Measurements from ENCODE around the gene CDK5RAP2.
"Not testable (repeated sequence)": the region's sequence is repeated elsewhere in the genome, so short reads cannot be mapped to it uniquely, and the experiment has no call there.

The CDK5RAP2 gene

DNA sequence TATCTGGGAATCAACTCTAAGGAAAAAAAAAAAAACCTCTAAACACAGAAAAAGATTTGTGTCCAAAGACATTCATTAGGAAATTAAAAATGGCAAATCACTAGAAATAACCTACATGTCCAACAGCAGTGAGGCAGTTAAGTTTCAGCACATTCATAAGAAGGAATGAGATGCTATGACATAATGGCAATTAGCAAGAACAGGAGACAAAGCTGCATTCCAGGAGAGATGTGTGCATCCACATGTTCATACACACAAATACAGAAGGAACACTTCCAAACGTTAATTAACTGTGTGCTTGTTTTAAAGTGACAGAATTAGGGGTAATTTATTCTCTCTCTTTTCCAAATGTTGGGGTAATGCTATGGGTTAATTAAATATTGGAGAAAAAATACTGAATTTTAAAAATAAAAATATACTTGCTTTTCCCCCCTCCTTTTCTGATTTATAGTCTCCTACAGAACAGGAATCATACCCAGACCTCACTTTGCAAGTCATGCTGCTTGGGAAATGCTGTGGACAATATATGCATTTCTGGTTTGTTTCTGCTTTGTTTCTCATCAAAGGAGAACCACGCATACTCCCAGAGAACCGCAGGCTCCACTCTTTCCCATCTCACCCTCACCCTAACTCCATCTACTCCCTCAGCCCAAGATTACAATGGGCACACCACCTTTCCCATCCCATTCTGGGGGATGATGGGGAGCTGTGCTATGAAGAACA is 114.1 kb downstream of the CDK5RAP2 start:
- no peak for DNase-seq (ENCODE audit: low spot score)

DNA sequence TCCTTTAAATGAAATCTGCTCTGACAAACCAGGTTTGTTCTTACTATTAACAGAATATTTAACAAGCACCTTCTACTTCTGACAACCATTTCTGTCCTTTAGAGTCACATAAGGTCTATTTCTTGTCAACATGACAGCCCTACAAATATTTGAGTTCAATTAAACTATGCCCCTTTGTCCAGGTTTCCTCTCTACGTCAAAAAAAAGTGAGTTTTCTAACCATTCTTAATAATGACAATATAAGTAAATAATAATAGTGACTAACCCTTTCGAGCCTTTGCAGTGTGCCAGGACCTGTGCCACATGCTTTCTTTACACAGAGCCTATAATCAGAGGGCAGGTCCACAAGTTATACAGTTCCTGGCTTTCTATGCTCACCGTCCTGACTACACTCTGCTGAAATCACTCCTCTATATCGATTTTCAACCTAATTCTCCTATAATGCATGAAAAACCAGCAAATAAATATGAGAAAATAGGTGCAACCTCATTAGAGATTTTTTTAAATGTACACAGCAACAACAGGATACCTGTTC is 115.0 kb downstream of the CDK5RAP2 start:
- no peak for DNase-seq (ENCODE audit: low spot score)

DNA sequence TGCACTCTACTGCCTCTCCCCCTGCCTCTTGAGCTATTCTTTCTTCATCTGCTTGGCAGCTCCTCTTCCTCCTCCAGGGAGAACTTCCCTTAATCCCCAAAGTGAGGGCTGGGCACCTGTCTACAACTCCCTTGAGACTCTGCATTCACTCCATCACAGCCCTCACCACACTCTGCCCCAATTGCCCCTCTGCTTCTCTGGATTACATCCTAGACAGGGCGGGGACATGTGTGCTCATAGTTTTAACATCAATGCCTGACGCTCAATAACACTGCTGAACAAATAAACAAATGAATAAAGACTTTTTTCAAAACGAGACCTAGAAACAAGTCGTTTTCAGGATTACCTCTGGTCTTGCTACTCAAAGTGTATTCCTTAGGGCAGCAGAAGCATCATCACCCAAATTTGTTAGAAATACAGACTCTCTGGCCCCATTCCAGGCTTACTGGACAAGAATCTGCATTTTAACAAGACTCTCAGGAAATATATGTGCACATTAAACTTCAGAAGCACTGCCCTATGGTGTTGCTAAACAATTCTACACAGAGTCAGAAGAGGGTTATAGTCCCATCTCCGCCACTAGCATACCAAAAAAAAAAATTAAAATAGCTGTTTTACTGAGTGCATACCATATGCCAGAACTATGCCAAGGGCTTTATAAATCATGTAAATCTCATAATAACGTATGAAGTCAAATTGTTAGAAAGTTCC is 115.6 kb downstream of the CDK5RAP2 start:
- no peak for DNase-seq (ENCODE audit: low spot score)

DNA sequence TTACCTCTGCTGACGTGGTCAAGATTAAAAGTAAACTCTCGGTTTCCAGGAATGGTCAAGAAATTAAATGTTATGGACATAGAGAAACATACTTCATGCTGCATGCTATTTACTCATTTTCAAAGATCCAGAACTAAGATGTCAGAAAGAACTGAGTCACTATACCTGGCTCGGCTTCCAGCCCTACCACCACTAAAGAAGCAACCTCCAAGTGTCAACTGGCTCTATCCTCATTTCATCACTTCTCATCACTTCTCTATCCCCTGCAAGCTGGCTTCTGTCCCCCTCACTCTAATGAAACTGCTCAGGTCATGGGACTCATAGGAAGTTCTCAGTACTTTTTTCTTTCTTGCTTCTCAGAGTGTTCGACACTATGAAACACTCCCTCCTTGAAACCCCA is 116.2 kb downstream of the CDK5RAP2 start:
- no peak for DNase-seq (ENCODE audit: low spot score)

DNA sequence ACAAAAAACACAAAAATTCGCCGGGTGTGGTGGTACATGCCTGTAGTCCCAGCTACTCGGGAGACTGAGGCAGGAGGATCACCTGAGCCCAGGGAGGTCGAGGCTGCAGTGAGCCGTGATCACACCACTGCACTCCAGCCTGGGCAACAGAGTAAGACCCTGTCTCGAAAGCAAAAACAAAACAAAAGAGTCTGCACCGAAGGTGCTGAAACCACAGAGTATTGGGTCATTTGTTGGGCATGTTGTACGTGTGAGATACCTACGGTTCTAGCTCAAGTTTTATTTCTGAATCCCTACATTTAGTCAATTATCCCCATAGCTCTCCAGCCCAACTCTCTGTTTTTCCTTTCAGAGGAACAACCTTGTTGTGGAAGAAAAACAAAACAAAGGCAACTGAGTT is 118.3 kb downstream of the CDK5RAP2 start:
- not testable (repeated sequence) for DNase-seq (ENCODE audit: low spot score)

- DNase-seq (ENCODE audit: low spot score), result no peak
Measured at GRCh38 chr9:120456218-120456617, 123.7 kb downstream of the CDK5RAP2 start.

- no peak for DNase-seq (ENCODE audit: low spot score)
Measured at GRCh38 chr9:120454467-120454866, 125.5 kb downstream of the CDK5RAP2 start.

- DNase-seq (ENCODE audit: low spot score), result no peak
Measured at GRCh38 chr9:120453792-120454191, 126.2 kb downstream of the CDK5RAP2 start.

DNA sequence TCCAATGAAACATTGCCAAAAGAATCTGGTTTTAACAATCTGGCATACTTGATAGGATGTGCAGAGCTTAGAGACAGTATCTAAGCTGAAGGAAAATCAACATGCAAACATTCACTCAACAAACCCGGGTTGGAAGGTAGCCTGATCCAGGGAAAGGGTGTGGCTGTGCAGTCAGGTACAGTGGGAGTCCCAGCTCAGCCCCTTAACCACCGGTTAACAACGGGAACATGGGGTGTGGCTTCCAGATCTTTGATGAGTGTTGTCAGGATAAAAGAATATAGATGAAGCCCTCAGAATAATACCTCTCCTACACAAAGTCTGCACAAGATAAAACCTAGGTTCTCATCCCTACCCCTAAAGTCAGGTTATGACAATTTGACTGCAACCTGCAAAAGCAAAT is 127.3 kb downstream of the CDK5RAP2 start:
- DNase-seq (ENCODE audit: low spot score), result no peak

DNA sequence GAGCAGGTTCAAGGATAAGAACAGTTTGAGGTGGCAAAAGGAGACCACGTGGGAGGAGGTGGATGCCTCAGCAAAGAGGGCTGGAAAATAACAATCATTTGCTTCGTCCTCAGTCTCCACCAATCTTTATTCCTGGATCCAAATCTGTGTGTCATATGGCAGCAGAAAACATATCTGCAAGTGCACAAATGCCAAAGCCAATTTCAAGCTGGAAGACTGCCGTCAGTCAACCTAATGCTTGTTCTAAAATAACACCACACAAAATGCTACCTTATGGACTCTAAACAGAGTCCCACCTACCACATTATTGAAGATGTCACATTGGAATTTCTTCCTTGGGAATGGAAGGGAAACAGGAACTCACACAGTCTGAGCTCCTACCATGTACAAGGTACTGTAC is 129.1 kb downstream of the CDK5RAP2 start:
- no peak for DNase-seq (ENCODE audit: low spot score)

DNA sequence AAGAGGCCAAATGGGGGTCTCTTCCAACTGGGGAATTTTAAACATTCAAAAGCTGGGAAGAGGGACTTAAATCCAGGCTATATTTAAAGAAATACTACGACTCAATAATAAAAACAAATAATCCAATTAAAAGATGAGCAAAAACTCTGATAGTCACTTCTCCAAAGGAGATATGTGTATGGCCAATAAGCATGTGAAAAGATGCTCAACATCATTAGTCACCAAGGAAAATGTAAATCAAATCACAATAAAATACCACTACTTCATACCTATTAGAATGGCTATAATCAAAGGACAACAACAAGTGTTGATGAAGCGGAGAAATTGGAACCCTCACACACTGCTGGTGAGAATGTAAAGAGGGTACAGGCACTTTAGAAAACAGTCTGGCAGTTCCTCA is 130.4 kb downstream of the CDK5RAP2 start:
- DNase-seq (ENCODE audit: low spot score), result no peak

DNA sequence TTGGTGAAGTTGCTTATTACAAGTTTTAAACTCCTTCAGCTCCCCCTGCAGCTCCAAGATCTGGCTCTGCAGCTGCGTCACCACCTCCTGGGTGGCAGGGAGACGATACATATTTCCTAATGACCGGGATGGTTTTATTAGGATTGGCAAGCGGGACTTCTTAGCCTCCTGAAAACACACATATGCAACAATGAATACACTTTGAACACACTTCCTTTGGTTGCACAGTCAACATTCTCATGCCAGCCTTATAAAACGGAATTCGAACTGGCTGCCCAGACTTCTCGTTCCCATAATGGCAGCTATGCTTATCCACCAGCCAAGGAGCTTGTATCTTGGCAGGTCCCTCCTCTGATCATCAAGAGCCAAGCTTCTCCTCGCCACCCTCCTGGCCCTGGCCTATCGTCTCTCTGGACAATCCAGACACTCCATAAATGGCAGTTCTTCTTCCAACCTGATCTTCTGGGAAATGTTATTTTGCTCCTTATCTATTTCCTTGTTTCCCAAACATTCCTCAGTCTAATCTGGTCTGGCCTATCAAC is 131.9 kb downstream of the CDK5RAP2 start:
- DNase-seq (ENCODE audit: low spot score), result no peak

GRCh38 chr9:120446671-120447070 is 133.3 kb downstream of the CDK5RAP2 start:
- no peak for DNase-seq (ENCODE audit: low spot score)

DNA sequence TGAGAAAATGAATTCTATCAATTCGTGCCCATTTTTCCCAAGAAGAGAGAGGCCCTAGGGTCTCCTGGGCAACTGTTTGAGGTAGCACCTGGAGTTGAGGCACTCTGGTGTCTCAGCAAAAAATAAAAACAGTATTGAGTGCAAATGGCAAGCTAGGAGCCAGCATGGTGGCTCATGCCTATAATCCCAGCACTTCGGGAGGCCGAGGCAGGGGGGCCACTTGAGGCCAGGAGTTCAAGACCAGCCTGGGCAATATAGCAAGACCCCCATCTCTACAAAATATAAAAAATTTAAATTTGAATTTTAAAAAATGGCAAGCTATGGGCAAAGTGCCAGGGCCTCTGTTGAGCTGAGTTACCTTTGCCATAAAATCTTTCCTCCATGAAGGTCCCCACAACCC is 136.0 kb downstream of the CDK5RAP2 start:
- DNase-seq (ENCODE audit: low spot score), result no peak

- peak; percentile 51 for DNase-seq (ENCODE audit: low spot score)
Measured at GRCh38 chr9:120443489-120443888, 136.5 kb downstream of the CDK5RAP2 start.

DNA sequence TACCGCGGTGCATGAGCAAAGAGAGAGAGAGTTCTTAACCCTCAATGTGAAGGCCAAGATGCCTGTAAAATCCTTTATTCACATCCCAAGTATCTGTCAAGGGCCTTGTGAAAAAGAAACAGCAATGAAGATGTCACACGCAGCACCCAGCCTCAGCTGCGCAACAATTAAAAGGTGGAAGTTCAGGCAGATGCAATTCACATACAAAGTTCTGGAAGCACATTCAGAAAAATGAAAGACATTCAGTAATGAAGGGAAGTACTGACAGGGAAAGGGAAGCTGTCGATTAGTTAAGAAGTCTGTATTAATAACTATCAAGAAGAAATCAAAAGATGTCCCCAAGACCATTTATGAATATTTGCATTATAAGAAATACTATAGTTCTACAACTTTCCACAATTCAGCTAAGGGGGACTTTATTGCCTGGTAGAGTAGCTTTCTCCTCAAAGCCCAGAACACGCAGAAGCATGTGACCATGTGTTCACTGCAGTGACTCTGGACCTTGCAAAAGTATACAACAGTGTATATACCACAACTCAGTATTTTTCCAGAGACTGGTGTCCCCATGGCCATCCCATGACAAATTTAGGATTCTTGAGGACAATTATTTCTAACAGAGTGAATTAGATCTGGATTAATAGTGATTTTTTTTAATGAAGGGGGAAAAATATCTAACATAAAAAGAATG is 137.5 kb downstream of the CDK5RAP2 start:
- DNase-seq (ENCODE audit: low spot score), result no peak

GRCh38 chr9:120441426-120442307 is 138.3 kb downstream of the CDK5RAP2 start:
- DNase-seq (ENCODE audit: low spot score), result peak; percentile 69

DNA sequence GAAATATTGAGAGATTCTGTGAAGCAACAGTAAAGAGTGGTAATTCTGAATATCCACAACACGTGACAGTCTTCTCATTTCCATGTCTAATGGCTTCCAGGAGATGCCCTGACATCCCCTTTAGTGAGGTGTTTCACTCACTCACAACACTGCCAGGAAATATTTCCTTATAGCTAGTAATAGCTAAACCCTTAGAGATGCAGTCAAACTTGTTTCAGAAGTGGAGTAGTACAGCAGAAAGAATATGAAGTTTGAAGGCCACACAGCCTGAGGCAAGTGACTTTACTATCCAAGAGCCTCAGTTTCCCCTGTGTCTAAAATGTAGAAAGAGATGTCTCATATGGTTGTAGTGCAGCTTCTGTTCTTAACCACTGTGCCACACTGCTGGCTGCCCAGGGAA is 139.2 kb downstream of the CDK5RAP2 start:
- no peak for DNase-seq (ENCODE audit: low spot score)

- DNase-seq (ENCODE audit: low spot score), result no peak
Measured at GRCh38 chr9:120439926-120440325, 140.0 kb downstream of the CDK5RAP2 start.

- DNase-seq (ENCODE audit: low spot score), result peak; percentile 20
Measured at GRCh38 chr9:120438836-120439546, 141.0 kb downstream of the CDK5RAP2 start.

DNA sequence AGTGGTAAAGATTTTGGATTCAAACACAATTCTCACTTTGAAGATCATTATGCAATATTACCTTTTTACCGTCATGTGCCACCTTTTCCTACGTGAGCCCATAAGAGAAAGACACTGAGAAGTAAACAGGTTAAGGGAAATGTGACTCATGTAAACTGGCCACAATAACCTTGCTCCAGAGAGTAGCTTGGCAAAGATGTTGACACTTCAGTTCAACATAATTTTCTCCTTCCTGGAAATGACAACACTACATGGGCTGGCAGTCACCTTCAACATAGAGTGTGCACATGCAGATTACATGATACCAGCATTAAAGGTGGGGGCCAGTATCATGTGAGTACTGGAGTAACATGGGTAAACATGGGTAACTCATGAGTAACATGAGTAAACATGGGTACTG is 141.9 kb downstream of the CDK5RAP2 start:
- no peak for DNase-seq (ENCODE audit: low spot score)
